ENCODE results near the gene SLC6A13. TPM values are rescaled to one million over a fixed set of nuclear protein-coding genes. Genes with fewer than 3 reads are reported as not detected.

Gene SLC6A13
- polyA plus RNA-seq, 3 donors = 39.9 to 64.9 (median 51.3) TPM

DNA sequence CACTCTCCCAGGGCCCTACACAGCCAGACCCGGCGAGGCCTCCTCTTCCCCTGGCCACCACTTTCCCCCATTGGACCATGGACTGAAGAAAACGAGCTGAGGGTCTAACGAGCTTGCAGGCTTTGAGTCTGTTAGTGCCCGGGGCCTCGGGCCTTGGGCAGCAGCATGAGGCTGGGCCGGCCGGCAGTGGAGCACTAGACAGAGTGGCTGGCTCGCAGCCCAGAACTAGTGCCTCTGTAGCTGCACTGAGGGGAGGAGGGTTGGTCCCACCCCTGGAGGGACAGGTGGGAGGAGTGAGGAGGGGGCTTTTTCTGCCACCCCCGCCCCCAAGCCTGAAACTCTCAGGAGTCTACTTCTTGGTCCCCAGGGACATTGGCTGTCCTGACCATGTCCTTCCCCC, 87.4 kb downstream of the SLC6A13 start:
- DNase-seq (ENCODE audit: extremely low read depth in 1 of 11, low read depth in 9 of 11, low spot score in 4 of 11) = no peak

DNA sequence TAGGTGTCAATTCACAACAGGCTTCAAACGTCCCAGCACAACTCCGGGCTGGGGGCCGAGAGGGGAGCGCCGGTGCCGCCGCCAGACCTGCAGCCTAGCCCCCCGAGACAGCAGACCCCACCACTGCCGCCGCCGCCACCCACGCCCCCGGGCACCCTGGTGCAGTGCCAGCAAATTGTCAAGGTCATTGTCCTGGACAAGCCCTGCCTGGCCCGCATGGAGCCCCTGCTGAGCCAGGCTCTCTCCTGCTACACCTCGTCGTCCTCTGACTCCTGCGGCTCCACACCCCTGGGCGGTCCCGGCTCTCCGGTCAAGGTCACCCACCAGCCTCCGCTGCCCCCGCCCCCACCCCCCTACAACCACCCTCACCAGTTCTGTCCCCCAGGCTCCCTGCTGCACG, 88.0 kb downstream of the SLC6A13 start:
- no peak for DNase-seq (ENCODE audit: extremely low read depth in 1 of 11, low read depth in 9 of 11, low spot score in 4 of 11)

DNA sequence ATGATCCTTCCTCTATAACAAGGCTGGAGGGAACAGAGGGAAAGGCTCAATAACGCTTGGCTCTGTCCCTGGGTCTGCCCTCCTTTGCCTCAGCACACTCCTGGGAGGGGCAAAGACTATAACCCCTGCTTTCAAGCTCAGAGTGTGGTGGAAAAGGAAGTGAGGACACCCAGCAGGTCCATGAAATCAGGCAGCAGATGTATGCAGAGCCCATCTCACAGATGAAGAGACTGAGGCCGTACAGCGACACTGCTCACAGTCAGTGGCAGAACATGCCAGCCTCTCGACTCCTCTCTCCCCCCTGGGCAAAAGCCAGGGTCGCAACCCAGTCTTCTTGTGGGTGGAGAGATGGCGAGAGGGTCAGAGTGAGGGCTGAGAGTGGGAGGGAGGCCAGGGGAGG, 88.5 kb downstream of the SLC6A13 start:
- no peak for DNase-seq (ENCODE audit: extremely low read depth in 1 of 11, low read depth in 9 of 11, low spot score in 4 of 11)

DNA sequence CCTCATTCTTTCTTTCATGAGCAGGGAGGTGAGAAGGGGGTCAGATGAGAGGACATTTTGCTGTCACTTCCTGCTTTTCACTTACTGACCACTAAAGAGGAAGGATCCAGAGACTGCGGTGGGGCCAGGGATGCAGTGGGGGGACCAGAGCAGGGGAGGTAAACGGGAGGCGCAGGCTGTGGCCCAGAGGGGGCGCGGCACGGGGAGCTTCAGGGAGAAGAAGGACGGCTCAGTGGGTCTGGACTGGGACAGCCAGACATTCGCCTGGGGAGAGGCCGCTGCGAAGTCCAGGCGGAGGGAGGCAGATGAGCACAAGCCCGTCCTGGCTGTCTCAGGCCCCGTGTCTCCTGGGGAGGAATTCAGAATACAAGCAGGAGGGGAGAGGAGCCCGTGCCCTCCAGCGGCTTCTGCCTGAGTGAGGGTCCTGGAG, 89.9 kb downstream of the SLC6A13 start:
- no peak for DNase-seq (ENCODE audit: extremely low read depth in 1 of 11, low read depth in 9 of 11, low spot score in 4 of 11)

DNA sequence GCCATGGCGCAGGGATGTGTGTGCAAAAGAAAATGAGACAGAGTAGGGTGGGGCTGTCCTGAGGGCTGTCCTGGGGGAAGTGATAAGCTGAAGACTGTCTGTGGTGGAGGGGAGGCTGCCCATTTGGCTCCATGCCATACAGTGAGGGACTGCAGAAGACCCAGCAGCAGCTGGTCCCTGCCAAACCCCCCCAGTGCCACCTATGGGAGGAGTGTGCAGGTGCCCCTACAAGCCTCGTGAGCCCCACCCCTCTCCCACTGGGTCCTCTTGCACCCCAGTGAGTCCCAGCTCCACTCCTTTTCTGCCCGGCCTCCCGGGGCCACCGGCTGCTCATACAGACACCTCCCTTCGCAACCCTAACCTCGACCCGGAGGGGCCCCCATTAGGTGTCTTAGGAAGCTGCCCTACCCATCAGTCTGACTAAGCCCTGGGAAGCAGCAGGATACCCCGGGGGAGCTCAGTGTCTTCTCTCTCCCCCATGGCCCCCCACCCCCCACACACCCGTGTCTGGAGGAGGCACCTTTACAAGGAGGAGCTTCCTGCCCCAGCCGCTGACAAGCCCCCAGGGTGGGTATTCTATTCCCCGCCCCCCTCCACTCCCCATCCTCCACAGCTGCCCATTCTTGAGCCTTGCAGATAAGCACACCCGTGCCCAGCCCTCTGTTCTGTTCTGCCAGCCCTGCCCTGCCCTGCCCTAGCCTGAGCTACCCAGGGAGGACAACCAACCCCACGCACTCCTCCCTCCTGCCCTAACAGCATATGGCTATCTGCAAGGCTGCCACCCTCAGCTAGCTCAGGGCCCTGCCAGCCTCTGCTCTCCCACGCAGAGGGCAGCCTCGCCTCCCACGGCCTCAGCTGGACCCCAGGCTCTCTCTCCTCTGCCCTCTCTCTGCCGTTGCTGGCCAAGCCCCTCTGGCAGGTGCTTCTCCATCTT, 90.6 kb downstream of the SLC6A13 start:
- DNase-seq (ENCODE audit: extremely low read depth in 1 of 11, low read depth in 9 of 11, low spot score in 4 of 11) = no peak

DNA sequence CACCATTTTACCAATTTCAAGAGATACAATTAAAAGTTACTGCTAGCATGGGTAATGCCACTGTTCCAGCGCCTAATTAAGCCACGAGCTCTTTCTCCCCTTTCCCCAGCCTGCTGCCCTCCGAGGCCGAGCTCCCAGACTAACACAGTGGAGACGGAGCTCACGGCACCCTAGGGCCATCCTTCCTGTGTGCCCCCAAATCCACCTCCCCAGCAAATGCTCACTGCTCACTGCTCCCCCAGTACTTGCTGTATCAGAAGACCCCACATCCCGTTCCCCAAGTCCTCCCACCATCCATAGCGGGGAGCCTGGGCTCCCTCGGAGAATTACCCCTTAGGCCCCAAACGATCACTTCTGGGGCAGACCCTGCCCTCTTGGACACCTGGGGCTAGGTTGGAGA, 91.4 kb downstream of the SLC6A13 start:
- DNase-seq (ENCODE audit: extremely low read depth in 1 of 11, low read depth in 9 of 11, low spot score in 4 of 11) = no peak

Other genes with a start within 250 kb of the SLC6A13 start
- gene IQSEC3, start 196.1 kb downstream of the SLC6A13 start, polyA plus RNA-seq (ENCODE audit: insufficient read length in 3 of 3) = 10 to 100 TPM in 2 of 3 donors, 1 to 10 TPM in 1; 8.0 to 15.3 (median 10.4) TPM
- 10 to 100 TPM; 11.7 to 19.5 (median 15.0) TPM for gene SLC6A12, start 48.7 kb downstream of the SLC6A13 start, polyA plus RNA-seq (ENCODE audit: insufficient read length in 3 of 3)
- 10 to 100 TPM; 44.6 to 50.0 (median 45.4) TPM for gene KDM5A, start 126.5 kb upstream of the SLC6A13 start, polyA plus RNA-seq (ENCODE audit: insufficient read length in 3 of 3)
- gene CCDC77, start 138.8 kb upstream of the SLC6A13 start, polyA plus RNA-seq (ENCODE audit: insufficient read length in 3 of 3) = 10 to 100 TPM; 21.1 to 30.4 (median 24.9) TPM
- 10 to 100 TPM; 14.1 to 17.3 (median 15.7) TPM for gene B4GALNT3, start 197.1 kb upstream of the SLC6A13 start, polyA plus RNA-seq (ENCODE audit: insufficient read length in 3 of 3)